GM18502 (cell line): ENCODE results near the gene BEST1.

Experiments used
- ATAC-seq: cut with Tn5 transposase; IDR thresholded peaks from one replicate; pipeline ENCODE4 v1.9.1; 2021; ENCODE audit warnings: mild to moderate bottlenecking; ENCODE audit not compliant: unreplicated experiment, poor library complexity

BEST1 gene

DNA sequence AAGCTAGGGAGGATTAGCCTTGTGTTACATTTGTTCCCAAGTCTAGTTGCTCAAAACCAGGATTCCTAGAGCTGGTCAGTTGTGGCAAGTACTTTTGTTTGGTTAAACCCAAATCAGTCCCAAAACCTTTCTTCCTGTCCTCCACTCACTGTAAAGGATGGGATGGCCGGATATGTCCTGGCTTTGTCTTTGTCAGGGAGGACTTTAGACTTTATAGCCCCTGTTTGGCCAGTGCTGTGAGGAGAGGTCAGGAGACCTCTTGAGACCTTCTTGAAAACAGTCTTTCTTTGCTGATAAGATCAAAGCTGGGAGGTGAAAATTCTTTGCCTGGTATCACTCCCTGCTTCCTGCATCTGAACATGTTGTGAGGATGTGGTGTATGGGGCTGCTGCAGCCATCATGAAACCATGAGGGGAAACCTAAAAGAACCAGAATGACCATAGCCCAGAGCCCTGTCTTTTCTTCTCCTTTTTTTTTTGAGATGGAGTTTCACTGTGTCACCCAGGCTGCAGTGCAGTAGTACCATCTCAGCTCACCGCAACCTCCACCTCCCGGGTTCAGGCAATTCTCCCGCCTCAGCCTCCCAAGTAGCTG lies 60.9 kb downstream of the BEST1 start:
- no peak for ATAC-seq

- ATAC-seq: no peak
These were observed 61.7 kb downstream of the BEST1 start for GRCh38 chr11:62011881-62012280.

DNA sequence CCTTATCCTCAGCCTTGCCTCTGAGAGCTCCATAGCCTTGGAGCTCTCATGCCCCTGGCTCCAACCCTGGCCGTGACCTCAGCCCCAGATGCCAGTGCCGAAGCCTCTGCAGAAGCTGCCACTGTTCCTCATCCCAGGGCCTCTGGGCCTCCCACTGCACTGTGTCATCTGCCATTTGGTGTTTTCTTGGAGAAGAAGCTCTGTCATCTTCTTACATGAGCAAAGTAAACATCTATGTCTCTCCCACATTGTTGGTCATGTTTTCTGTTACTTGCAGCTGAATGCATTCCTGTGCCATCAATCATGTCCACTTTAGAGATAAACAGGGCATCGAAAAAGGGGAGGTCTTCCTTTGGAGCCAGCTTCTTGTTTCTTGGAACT lies 62.3 kb downstream of the BEST1 start:
- ATAC-seq: no peak

DNA sequence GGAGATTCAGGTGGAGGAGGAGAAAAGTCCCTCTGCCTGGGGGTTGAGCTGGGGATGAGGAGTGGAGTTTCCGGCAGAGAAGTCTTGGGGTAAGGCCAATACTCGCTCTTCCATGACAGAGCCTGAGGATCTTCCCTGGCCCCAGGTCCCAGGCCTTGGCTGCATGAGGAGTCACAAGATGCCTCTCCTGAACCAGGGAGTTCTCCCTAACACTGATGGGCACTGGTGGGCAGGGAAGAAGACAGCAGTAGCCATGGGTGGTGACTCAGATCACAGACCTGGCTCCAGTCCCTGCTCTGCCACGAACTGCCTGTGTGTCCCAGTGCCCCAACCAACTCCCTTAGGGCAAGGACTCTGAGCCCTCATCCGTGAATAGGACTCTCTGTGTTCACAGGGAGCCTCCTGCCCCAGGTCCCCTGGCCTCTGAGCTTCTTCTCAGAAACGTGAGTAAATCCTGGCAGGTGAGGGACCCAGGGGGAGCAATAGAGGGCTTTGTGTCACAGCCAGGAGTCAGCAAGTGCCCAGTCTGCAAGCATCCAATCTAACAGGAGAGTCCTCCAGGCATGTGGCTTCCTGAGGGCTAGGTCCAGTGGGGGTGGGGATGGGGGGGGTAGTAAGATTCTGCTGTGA lies 62.8 kb downstream of the BEST1 start:
- no peak for ATAC-seq
